Activated CD8-positive, alpha-beta T cell treated with anti-CD3 and anti-CD28 coated beads, Interleukin-2, amount 10 ng/mL, durations not matched to agents 7 days and 5 days (primary cell): ENCODE measurements around the gene FBXO2. TPM values are rescaled to one million over a fixed set of nuclear protein-coding genes. Genes with fewer than 3 reads are reported as not detected.
"Not testable (repeated sequence)": the region's sequence is repeated elsewhere in the genome, so short reads cannot be mapped to it uniquely, and the experiment has no call there.

Experiments
- ATAC-seq: fragments of 150-1000 bp; cut with Tn5 transposase; one replicate; pipeline ENCODE4 v1.10.0; 2021; ENCODE audit warnings: moderate library complexity
- CTCF ChIA-PET: fragments of 350-600 bp; sonication (Branson Sonifier 250); formaldehyde crosslinking; loops from one replicate; lab custom pipeline; 2021; ENCODE audit warnings: antibody characterized with exemption; lab: Charles Lee
- POLR2A ChIA-PET: fragments of 350-600 bp; sonication (Branson Sonifier 250); formaldehyde crosslinking; loops from one replicate; lab custom pipeline; 2021; ENCODE audit warnings: antibody characterized with exemption; lab: Charles Lee
- DNase-seq: peaks from one replicate; pipeline ENCODE4 v3.0.0-alpha.2; 2020
- H3K27ac Mint-ChIP-seq: one replicate; pipeline ENCODE4 v1.8.0; 2021; ENCODE audit warnings: mild to moderate bottlenecking, mixed read lengths
- H3K27me3 Mint-ChIP-seq: one replicate; pipeline ENCODE4 v1.8.0; 2021; ENCODE audit warnings: low read depth, mixed read lengths
- H3K36me3 Mint-ChIP-seq: one replicate; pipeline ENCODE4 v1.8.0; 2021; ENCODE audit warnings: low read depth, mixed read lengths
- H3K4me1 Mint-ChIP-seq: one replicate; pipeline ENCODE4 v1.8.0; 2021; ENCODE audit warnings: low read depth, mixed read lengths
- H3K4me3 Mint-ChIP-seq: one replicate; pipeline ENCODE4 v1.8.0; 2021; ENCODE audit warnings: mild to moderate bottlenecking, mixed read lengths
- H3K9me3 Mint-ChIP-seq: one replicate; pipeline ENCODE4 v1.8.0; 2022; ENCODE audit warnings: mixed read lengths; ENCODE audit not compliant: insufficient read depth
- total RNA-seq, 2 experiments: library from RNA; stranded (reverse); gene quantifications; one replicate each; pipeline ENCODE4 v1.2.3, GENCODE V29; 2021

The FBXO2 gene
- total RNA-seq, 2 experiments from 2014 or later = 5.6 to 6.0 TPM

- DNase-seq (no peak), ATAC-seq (no peak)
- H3K27ac Mint-ChIP-seq = no peak overlapping the region
- peaks cover 3% of the 10 kb centered on the region for H3K4me1 Mint-ChIP-seq
- no peaks in the 10 kb centered on the region for H3K27me3 Mint-ChIP-seq
- H3K36me3 Mint-ChIP-seq = no peaks in the 10 kb centered on the region
- CTCF ChIA-PET = interaction anchor here (0.7 to 8.6 kb wide), 14 partner anchors 8 to 606 kb away, joined by 3 to 84 read pairs (median 5); partner anchors contain the start of genes AGTRAP, FBXO2 and FBXO6
- H3K4me3 Mint-ChIP-seq = no peak overlapping the region
- no peaks in the 10 kb centered on the region for H3K9me3 Mint-ChIP-seq
- POLR2A ChIA-PET = no interaction called here
Observed at GRCh38 chr1:11643782-11644181, 10.4 kb downstream of the FBXO2 start.

- ATAC-seq = peak; percentile 69
- H3K27ac Mint-ChIP-seq, H3K36me3 Mint-ChIP-seq, H3K9me3 Mint-ChIP-seq, H3K27me3 Mint-ChIP-seq, H3K4me3 Mint-ChIP-seq, H3K4me1 Mint-ChIP-seq, POLR2A ChIA-PET: not testable (repeated sequence)
- CTCF ChIA-PET = interaction anchor here (0.6 to 8.6 kb wide), 19 partner anchors 9 to 611 kb away, joined by 3 to 84 read pairs (median 4); partner anchors contain the start of genes AGTRAP, DISP3, FBXO2 and FBXO6
- DNase-seq = peak; percentile 81
Observed at GRCh38 chr1:11642418-11643017, 11.7 kb downstream of the FBXO2 start.

GRCh38 chr1:11641776-11642305 lies 12.4 kb downstream of the FBXO2 start:
- ChIA-PET POLR2A (interaction anchor here (0.8 kb wide), 1 partner anchor 266 kb away, joined by 4 read pairs; no protein-coding TSS in a partner anchor), CTCF (interaction anchor here (0.6 to 8.6 kb wide), 11 partner anchors 8 to 604 kb away, joined by 3 to 84 read pairs (median 6); partner anchors contain the start of genes DISP3 and FBXO2)
- H3K9me3 Mint-ChIP-seq = no peaks in the 10 kb centered on the region
- no peaks in the 10 kb centered on the region for H3K27me3 Mint-ChIP-seq
- ATAC-seq (no peak), DNase-seq (no peak)
- H3K36me3 Mint-ChIP-seq = no peaks in the 10 kb centered on the region
- no peak overlapping the region for H3K27ac Mint-ChIP-seq
- no peaks in the 10 kb centered on the region for H3K4me1 Mint-ChIP-seq
- H3K4me3 Mint-ChIP-seq = no peak overlapping the region

GRCh38 chr1:11640944-11641343 lies 13.3 kb downstream of the FBXO2 start:
- ChIA-PET CTCF (interaction anchor here (1.3 to 8.6 kb wide), 7 partner anchors 11 to 603 kb away, joined by 4 to 84 read pairs (median 13); partner anchors contain the start of genes DISP3 and FBXO2), POLR2A (interaction anchor here (0.8 kb wide), 1 partner anchor 267 kb away, joined by 4 read pairs; no protein-coding TSS in a partner anchor)
- DNase-seq (no peak), ATAC-seq (no peak)
- Mint-ChIP-seq H3K27me3 (no peaks in the 10 kb centered on the region), H3K4me3 (no peak overlapping the region), H3K4me1 (no peaks in the 10 kb centered on the region), H3K9me3 (no peaks in the 10 kb centered on the region), H3K27ac (no peak overlapping the region), H3K36me3 (no peaks in the 10 kb centered on the region)

- DNase-seq (no peak), ATAC-seq (no peak)
- Mint-ChIP-seq H3K4me3 (no peak overlapping the region), H3K36me3 (no peaks in the 10 kb centered on the region), H3K4me1 (no peaks in the 10 kb centered on the region), H3K9me3 (no peaks in the 10 kb centered on the region), H3K27me3 (no peaks in the 10 kb centered on the region), H3K27ac (no peak overlapping the region)
- ChIA-PET CTCF (interaction anchor here (3.8 to 8.6 kb wide), 2 partner anchors 12 to 602 kb away, joined by 19 to 84 read pairs; partner anchors contain the start of gene FBXO2), POLR2A (no interaction called here)
Observed at GRCh38 chr1:11640101-11640500, 14.1 kb downstream of the FBXO2 start.

- POLR2A ChIA-PET = no interaction called here
- Mint-ChIP-seq H3K9me3 (no peaks in the 10 kb centered on the region), H3K27ac (no peak overlapping the region), H3K4me3 (no peak overlapping the region), H3K36me3 (no peaks in the 10 kb centered on the region), H3K4me1 (no peaks in the 10 kb centered on the region), H3K27me3 (no peaks in the 10 kb centered on the region)
- CTCF ChIA-PET = no interaction called here
- ATAC-seq = no peak
- DNase-seq = no peak
Observed at GRCh38 chr1:11639372-11639771, 14.9 kb downstream of the FBXO2 start.

- ATAC-seq (no peak), DNase-seq (no peak)
- ChIA-PET POLR2A (no interaction called here), CTCF (interaction anchor here (0.9 to 1.7 kb wide), 3 partner anchors 82 to 601 kb away, joined by 3 to 4 read pairs (median 3); no protein-coding TSS in a partner anchor)
- Mint-ChIP-seq H3K4me3 (no peak overlapping the region), H3K4me1 (no peaks in the 10 kb centered on the region), H3K27me3 (no peaks in the 10 kb centered on the region), H3K27ac (no peak overlapping the region), H3K9me3 (no peaks in the 10 kb centered on the region), H3K36me3 (no peaks in the 10 kb centered on the region)
Observed at GRCh38 chr1:11638121-11638520, 16.1 kb downstream of the FBXO2 start.

GRCh38 chr1:11634365-11635192 lies 19.6 kb downstream of the FBXO2 start:
- Mint-ChIP-seq H3K36me3 (no peaks in the 10 kb centered on the region), H3K9me3 (no peaks in the 10 kb centered on the region), H3K4me1 (no peaks in the 10 kb centered on the region), H3K4me3 (no peak overlapping the region), H3K27me3 (peaks cover 4% of the 10 kb centered on the region), H3K27ac (no peak overlapping the region)
- ATAC-seq (no peak), DNase-seq (no peak)
- ChIA-PET POLR2A (no interaction called here), CTCF (interaction anchor here (1.3 to 2.1 kb wide), 2 partner anchors 8 to 597 kb away, joined by 3 to 7 read pairs; no protein-coding TSS in a partner anchor)

- Mint-ChIP-seq H3K36me3 (no peaks in the 10 kb centered on the region), H3K9me3 (no peaks in the 10 kb centered on the region), H3K4me1 (no peaks in the 10 kb centered on the region), H3K27ac (no peak overlapping the region), H3K4me3 (no peak overlapping the region), H3K27me3 (peaks cover 9% of the 10 kb centered on the region)
- ChIA-PET CTCF (no interaction called here), POLR2A (no interaction called here)
- DNase-seq = no peak
- no peak for ATAC-seq
Observed at GRCh38 chr1:11629184-11630016, 24.8 kb downstream of the FBXO2 start.

- POLR2A ChIA-PET = no interaction called here
- H3K27me3 Mint-ChIP-seq = peaks cover 9% of the 10 kb centered on the region
- ATAC-seq = no peak
- no peak overlapping the region for H3K4me3 Mint-ChIP-seq
- CTCF ChIA-PET = no interaction called here
- H3K36me3 Mint-ChIP-seq = no peaks in the 10 kb centered on the region
- no peaks in the 10 kb centered on the region for H3K9me3 Mint-ChIP-seq
- DNase-seq = no peak
- H3K4me1 Mint-ChIP-seq = no peaks in the 10 kb centered on the region
- no peak overlapping the region for H3K27ac Mint-ChIP-seq
Observed at GRCh38 chr1:11628767-11629166, 25.5 kb downstream of the FBXO2 start.

GRCh38 chr1:11626551-11626950 lies 27.7 kb downstream of the FBXO2 start:
- CTCF ChIA-PET = interaction anchor here (1.1 kb wide), 1 partner anchor 8 kb away, joined by 3 read pairs; no protein-coding TSS in a partner anchor
- Mint-ChIP-seq H3K27ac (no peak overlapping the region), H3K4me3 (no peak overlapping the region), H3K9me3 (no peaks in the 10 kb centered on the region), H3K4me1 (no peaks in the 10 kb centered on the region), H3K27me3 (peaks cover 11% of the 10 kb centered on the region), H3K36me3 (no peaks in the 10 kb centered on the region)
- no peak for DNase-seq
- no peak for ATAC-seq
- POLR2A ChIA-PET = no interaction called here
